ENCODE measurements around the gene NDUFC2. TPM values are rescaled to one million over a fixed set of nuclear protein-coding genes. Genes with fewer than 3 reads are reported as not detected.

Gene NDUFC2
- total and polyA plus RNA-seq, 2 of the 13 experiments (the other 11 are each of a cell fraction or from before 2014, with no cell fraction given), result 256 to 363 TPM

DNA sequence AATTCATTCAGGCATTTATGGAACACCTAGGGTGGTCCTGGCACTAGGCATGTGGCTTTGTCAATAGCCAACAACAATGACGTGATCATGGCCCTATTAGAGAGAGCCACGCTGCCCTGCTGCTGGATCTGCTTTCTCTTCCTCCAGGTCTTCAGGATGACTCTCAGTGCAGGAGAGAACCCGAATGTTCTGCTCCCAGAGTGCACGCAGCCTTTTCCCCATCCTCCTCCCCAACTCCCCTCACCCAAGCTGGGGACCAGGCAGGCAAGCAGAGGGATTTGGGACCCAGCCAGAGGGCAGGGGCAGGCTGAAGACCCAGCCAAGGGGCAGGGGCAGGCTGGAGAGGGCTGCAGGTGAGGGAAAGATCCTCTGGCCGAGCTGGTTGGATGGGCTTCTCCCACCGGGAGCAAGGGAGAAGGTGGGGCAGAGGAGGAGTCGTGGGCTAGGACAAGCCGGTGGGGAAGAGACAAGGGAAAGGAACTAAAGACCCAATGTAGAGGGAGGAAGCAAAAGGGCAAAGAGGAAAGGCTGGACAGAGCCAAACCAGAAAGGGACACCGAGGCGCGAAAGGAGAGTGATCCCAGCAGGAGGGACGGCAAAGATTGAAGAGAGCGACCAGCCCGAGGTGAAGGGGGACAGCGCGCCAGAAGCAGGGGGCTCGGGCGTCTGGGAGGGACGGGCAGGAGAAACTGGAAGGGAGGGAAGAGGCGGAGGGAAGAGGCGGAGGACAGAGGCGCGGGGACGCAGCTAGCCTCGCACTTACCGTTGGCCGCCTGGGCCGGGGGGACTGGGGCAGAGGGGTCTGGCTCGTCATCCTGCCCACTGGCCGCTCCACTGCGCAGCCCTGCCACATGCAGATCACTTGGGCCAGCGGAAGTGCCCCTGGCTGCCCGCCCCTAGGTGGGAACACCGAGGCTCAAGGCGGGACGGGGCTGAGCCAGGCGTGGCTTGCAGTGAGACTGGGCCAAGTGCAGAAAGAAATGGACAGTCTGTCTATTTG is 57.0 kb downstream of the NDUFC2 start, which contains the start of gene KCTD14 (continued):
- TF ChIP-seq NR2F6 (IDR thresholded peaks at IDR 0.05) (no peak), NR2F6 (CRISPR knock-in tag; IDR thresholded peaks at IDR 0.05) (peak; percentile 19; the same call in 1 of the 2 replicates), ZNF558 (CRISPR knock-in tag; IDR thresholded peaks at IDR 0.05; ENCODE audit: borderline replicate concordance) (peak; percentile 77; the same call in 1 of the 2 replicates), ZNF720 (CRISPR knock-in tag; IDR thresholded peaks at IDR 0.05) (no peak), ZNF331 (CRISPR knock-in tag; IDR thresholded peaks at IDR 0.05) (peak; percentile 43; the same call in 1 of the 2 replicates), ZSCAN12 (CRISPR knock-in tag; IDR thresholded peaks at IDR 0.05) (no peak), NCOA2 (CRISPR knock-in tag; IDR thresholded peaks at IDR 0.05) (no peak), HDAC2 (CRISPR knock-in tag; IDR thresholded peaks at IDR 0.05) (peak; percentile 12), NFE2L1 (CRISPR knock-in tag; IDR thresholded peaks at IDR 0.05; ENCODE audit: borderline replicate concordance) (no peak), TEAD2 (CRISPR knock-in tag; IDR thresholded peaks at IDR 0.05) (no peak), ELF1 (CRISPR knock-in tag; IDR thresholded peaks at IDR 0.05) (peak; percentile 49), POLR2AphosphoS5 (IDR thresholded peaks at IDR 0.05; ENCODE audit: low read depth, low read length) (peak; percentile 73), ADNP (CRISPR knock-in tag; IDR thresholded peaks at IDR 0.05) (no peak), RFX1 (IDR thresholded peaks at IDR 0.05) (no peak), MIER3 (CRISPR knock-in tag; IDR thresholded peaks at IDR 0.05; ENCODE audit: borderline replicate concordance) (no peak), CC2D1A (CRISPR knock-in tag; IDR thresholded peaks at IDR 0.05) (no peak), TAF1 (CRISPR knock-in tag; IDR thresholded peaks at IDR 0.05) (peak; percentile 65; the same call in 1 of the 2 replicates)
- TF ChIP-seq, protein P1, sequence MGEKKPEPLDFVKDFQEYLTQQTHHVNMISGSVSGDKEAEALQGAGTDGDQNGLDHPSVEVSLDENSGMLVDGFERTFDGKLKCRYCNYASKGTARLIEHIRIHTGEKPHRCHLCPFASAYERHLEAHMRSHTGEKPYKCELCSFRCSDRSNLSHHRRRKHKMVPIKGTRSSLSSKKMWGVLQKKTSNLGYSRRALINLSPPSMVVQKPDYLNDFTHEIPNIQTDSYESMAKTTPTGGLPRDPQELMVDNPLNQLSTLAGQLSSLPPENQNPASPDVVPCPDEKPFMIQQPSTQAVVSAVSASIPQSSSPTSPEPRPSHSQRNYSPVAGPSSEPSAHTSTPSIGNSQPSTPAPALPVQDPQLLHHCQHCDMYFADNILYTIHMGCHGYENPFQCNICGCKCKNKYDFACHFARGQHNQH (CRISPR knock-in tag; IDR thresholded peaks at IDR 0.05), result peak; percentile 52; the same call in 1 of the 2 replicates
- TF ChIP-seq, protein P2, sequence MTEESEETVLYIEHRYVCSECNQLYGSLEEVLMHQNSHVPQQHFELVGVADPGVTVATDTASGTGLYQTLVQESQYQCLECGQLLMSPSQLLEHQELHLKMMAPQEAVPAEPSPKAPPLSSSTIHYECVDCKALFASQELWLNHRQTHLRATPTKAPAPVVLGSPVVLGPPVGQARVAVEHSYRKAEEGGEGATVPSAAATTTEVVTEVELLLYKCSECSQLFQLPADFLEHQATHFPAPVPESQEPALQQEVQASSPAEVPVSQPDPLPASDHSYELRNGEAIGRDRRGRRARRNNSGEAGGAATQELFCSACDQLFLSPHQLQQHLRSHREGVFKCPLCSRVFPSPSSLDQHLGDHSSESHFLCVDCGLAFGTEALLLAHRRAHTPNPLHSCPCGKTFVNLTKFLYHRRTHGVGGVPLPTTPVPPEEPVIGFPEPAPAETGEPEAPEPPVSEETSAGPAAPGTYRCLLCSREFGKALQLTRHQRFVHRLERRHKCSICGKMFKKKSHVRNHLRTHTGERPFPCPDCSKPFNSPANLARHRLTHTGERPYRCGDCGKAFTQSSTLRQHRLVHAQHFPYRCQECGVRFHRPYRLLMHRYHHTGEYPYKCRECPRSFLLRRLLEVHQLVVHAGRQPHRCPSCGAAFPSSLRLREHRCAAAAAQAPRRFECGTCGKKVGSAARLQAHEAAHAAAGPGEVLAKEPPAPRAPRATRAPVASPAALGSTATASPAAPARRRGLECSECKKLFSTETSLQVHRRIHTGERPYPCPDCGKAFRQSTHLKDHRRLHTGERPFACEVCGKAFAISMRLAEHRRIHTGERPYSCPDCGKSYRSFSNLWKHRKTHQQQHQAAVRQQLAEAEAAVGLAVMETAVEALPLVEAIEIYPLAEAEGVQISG (CRISPR knock-in tag; IDR thresholded peaks at IDR 0.05), result peak; percentile 75
- TF ChIP-seq, protein P3, sequence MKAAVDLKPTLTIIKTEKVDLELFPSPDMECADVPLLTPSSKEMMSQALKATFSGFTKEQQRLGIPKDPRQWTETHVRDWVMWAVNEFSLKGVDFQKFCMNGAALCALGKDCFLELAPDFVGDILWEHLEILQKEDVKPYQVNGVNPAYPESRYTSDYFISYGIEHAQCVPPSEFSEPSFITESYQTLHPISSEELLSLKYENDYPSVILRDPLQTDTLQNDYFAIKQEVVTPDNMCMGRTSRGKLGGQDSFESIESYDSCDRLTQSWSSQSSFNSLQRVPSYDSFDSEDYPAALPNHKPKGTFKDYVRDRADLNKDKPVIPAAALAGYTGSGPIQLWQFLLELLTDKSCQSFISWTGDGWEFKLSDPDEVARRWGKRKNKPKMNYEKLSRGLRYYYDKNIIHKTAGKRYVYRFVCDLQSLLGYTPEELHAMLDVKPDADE (CRISPR knock-in tag; IDR thresholded peaks at IDR 0.05), result no peak
- TF ChIP-seq, protein P4, sequence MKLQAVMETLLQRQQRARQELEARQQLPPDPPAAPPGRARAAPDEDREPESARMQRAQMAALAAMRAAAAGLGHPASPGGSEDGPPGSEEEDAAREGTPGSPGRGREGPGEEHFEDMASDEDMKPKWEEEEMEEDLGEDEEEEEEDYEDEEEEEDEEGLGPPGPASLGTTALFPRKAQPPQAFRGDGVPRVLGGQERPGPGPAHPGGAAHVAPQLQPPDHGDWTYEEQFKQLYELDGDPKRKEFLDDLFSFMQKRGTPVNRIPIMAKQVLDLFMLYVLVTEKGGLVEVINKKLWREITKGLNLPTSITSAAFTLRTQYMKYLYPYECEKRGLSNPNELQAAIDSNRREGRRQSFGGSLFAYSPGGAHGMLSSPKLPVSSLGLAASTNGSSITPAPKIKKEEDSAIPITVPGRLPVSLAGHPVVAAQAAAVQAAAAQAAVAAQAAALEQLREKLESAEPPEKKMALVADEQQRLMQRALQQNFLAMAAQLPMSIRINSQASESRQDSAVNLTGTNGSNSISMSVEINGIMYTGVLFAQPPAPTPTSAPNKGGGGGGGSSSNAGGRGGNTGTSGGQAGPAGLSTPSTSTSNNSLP (IDR thresholded peaks at IDR 0.05; ENCODE audit: low read depth, low read length), result no peak
- TF ChIP-seq, protein P5, sequence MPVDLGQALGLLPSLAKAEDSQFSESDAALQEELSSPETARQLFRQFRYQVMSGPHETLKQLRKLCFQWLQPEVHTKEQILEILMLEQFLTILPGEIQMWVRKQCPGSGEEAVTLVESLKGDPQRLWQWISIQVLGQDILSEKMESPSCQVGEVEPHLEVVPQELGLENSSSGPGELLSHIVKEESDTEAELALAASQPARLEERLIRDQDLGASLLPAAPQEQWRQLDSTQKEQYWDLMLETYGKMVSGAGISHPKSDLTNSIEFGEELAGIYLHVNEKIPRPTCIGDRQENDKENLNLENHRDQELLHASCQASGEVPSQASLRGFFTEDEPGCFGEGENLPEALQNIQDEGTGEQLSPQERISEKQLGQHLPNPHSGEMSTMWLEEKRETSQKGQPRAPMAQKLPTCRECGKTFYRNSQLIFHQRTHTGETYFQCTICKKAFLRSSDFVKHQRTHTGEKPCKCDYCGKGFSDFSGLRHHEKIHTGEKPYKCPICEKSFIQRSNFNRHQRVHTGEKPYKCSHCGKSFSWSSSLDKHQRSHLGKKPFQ (CRISPR knock-in tag; IDR thresholded peaks at IDR 0.05; ENCODE audit: insufficient replicate concordance), result peak; percentile 91
